LNCaP clone FGC (cell line): ENCODE measurements around the gene FLT3.

Experiments
- DNase-seq: peaks from one replicate; pipeline ENCODE4 v3.0.0-alpha.2; 2011; ENCODE audit warnings: low read depth
- H3K4me3 ChIP-seq: 2 replicates; pipeline ENCODE4 v1.5.1; 2011; ENCODE audit warnings: mild to moderate bottlenecking, low read depth, low read length, control low read depth
- CTCF ChIP-seq: IDR thresholded peaks from 2 replicates; pipeline ENCODE4 v1.5.1; 2012; ENCODE audit warnings: mild to moderate bottlenecking; ENCODE audit not compliant: control insufficient read depth, insufficient read depth; ENCODE audit errors: extremely low read depth

FLT3 gene

GRCh38 chr13:27979001-27979643 lies 121.3 kb downstream of the FLT3 start:
- DNase-seq: no peak
- no peak for TF ChIP-seq CTCF
- no peak overlapping the region for H3K4me3 ChIP-seq

- H3K4me3 ChIP-seq: no peak overlapping the region
- no peak for TF ChIP-seq CTCF
- DNase-seq: no peak
Observed at GRCh38 chr13:27978301-27978968, 121.9 kb downstream of the FLT3 start.

- no peak for DNase-seq
- no peak overlapping the region for H3K4me3 ChIP-seq
- TF ChIP-seq CTCF: no peak
Observed at GRCh38 chr13:27977476-27978300, 122.7 kb downstream of the FLT3 start.

- H3K4me3 ChIP-seq: no peak overlapping the region
- DNase-seq: no peak
- no peak for TF ChIP-seq CTCF
Observed at GRCh38 chr13:27976362-27977091, 123.8 kb downstream of the FLT3 start.

GRCh38 chr13:27975564-27976361 lies 124.6 kb downstream of the FLT3 start:
- TF ChIP-seq CTCF: no peak
- DNase-seq: no peak
- no peak overlapping the region for H3K4me3 ChIP-seq
